Right lobe of liver (tissue), 6 donors: ENCODE measurements around the gene SPSB2. TPM values are rescaled to one million over a fixed set of nuclear protein-coding genes. Genes with fewer than 3 reads are reported as not detected.

Experiments used
- ATAC-seq, 4 donors: fragments of 200-7000 bp; cut with Tn5 transposase; one replicate each; pipeline ENCODE4 v1.9.1; 2020; ENCODE audit warnings: mild to moderate bottlenecking in 4 of 4, moderate library complexity in 4 of 4
- DNase-seq, 3 donors: peaks; one replicate each; pipeline ENCODE4 v3.0.0-alpha.2; 2020
- H3K27ac ChIP-seq, 3 donors: fragments of 200-600 bp; one replicate each; pipeline ENCODE4 v1.8.0; 2022
- H3K27me3 ChIP-seq, 2 donors: fragments of 200-600 bp; one replicate each; pipeline ENCODE4 v1.8.0; 2022
- H3K36me3 ChIP-seq, 4 donors: fragments of 200-600 bp; sonication (generic) in 1 of 4; one replicate each; pipeline versions ENCODE4 v1.5.1 to v1.8.0; 2017 to 2022; ENCODE audit warnings: control low read depth in 1 of 4
- H3K4me1 ChIP-seq, 4 donors: fragments of 200-600 bp; sonication (generic) in 1 of 4; one replicate each; pipeline versions ENCODE4 v1.5.1 to v1.8.0; 2017 to 2022; ENCODE audit warnings: control low read depth in 1 of 4
- H3K4me3 ChIP-seq, 3 donors: fragments of 200-600 bp; one replicate each; pipeline ENCODE4 v1.8.0; 2022
- H3K9me3 ChIP-seq, 4 donors: fragments of 200-600 bp; sonication (generic) in 1 of 4; one replicate each; pipeline versions ENCODE4 v1.5.1 to v1.8.0; 2017 to 2022; ENCODE audit warnings: control low read depth in 1 of 4
- POLR2A ChIP-seq: fragments of 450-650 bp; IDR thresholded peaks from one replicate; pipeline ENCODE4 v1.6.1; 2017; ENCODE audit warnings: antibody characterized with exemption, mild to moderate bottlenecking
- WGBS: methylation state at CpG from one replicate; pipeline ENCODE4 v1.1.6; 2018; ENCODE audit warnings: low coverage, low lambda C conversion rate; ENCODE audit not compliant: insufficient coverage; ENCODE audit errors: missing lambda C conversion rate; 5-methylcytosine and 5-hydroxymethylcytosine counted together
- intact Hi-C, 2 donors: fragments of 100-400 bp; cut with DNase I; formaldehyde crosslinking; loops; one replicate each; pipeline versions ENCODE4 v1.11.2 to v1.14.1; 2022
- total RNA-seq, 6 experiments: library from RNA; depleted of rRNA in 2 of 6; stranded (reverse); fragments of >200 nt in 2 of 6; fragmentation: NEBNext Ultra II Directional in 3 of 6; extraction: Animal tissue kit (Norgen Biotek cat#: 25700) in 3 of 6; gene quantifications; one replicate each; pipeline versions ENCODE4 v1.1.0 to v1.2.4, GENCODE V29; 2016 to 2023
- TF ChIP-seq, protein P1 (sequence below), 4 donors: fragments of 200-600 bp in 3 of 4; fragments of 450-650 bp in 1 of 4; IDR thresholded peaks; one replicate each; pipeline versions ENCODE4 v1.5.1 to v1.8.0; 2016 to 2022; ENCODE audit warnings: antibody characterized with exemption in 4 of 4, mild to moderate bottlenecking in 2 of 4
- donor health status: DM: no; HTN: yes; CAD: no.
- donor health status: DM: no; HTN: no; CAD: no.
- donor health status: DM: no; HTN: no; CAD: no.
- donor health status: DM: no; HTN: yes; CAD: no.
- donor health status: DM: no; HTN: yes; CAD: no.

The SPSB2 gene
- total RNA-seq, 6 experiments from 2014 or later = 1.7 to 5.3 (median 3.6) TPM

DNA sequence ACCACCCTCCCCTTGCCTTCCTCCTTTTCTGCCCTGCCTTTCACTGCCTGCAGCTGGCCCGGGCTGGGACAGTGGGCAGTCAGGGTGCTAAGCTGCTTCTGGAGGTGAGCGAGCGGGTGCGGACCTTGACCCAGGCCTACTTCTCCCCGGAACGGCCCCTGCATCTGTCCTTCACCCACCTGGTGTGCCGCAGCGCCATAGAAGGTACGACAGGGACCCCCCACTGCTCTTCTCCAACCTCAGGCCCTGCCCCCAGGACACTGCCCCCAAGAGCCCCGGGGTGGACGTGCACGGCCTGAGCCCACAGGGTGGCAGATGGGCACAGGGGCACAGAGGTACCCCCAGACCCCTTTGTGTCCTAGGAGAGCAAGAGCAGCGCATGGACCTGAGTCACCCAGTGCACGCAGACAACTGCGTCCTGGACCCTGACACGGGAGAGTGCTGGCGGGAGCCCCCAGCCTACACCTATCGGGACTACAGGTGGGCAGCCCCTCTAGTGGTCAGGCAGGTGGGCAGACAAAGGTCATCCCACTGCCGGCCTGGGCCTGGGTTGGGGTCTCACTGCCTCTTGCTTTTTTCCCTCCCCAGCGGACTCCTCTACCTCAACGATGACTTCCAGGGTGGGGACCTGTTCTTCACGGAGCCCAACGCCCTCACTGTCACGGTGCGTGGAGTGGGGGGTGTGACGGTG is 35.6 kb downstream of the SPSB2 start:
- WGBS = 67% methylated on average over 1 of the region's 26 CpGs
- Histone ChIP-seq H3K27ac (no peak overlapping the region), H3K9me3 (no peaks in the 10 kb centered on the region), H3K27me3 (no peaks in the 10 kb centered on the region), H3K4me3 (no peak overlapping the region), H3K36me3 (no peaks in the 10 kb centered on the region), H3K4me1 (no peaks in the 10 kb centered on the region)
- TF ChIP-seq POLR2A = no peak
- TF ChIP-seq, protein P1, sequence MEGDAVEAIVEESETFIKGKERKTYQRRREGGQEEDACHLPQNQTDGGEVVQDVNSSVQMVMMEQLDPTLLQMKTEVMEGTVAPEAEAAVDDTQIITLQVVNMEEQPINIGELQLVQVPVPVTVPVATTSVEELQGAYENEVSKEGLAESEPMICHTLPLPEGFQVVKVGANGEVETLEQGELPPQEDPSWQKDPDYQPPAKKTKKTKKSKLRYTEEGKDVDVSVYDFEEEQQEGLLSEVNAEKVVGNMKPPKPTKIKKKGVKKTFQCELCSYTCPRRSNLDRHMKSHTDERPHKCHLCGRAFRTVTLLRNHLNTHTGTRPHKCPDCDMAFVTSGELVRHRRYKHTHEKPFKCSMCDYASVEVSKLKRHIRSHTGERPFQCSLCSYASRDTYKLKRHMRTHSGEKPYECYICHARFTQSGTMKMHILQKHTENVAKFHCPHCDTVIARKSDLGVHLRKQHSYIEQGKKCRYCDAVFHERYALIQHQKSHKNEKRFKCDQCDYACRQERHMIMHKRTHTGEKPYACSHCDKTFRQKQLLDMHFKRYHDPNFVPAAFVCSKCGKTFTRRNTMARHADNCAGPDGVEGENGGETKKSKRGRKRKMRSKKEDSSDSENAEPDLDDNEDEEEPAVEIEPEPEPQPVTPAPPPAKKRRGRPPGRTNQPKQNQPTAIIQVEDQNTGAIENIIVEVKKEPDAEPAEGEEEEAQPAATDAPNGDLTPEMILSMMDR (IDR thresholded peaks at IDR 0.05) = no peak
- no peak for ATAC-seq
- intact Hi-C loops = loop anchor here in 1 of 2 donors (5.0 to 10.0 kb wide), 2 partner anchors 105 to 213 kb away; no protein-coding TSS in a partner anchor
- DNase-seq = no peak

DNA sequence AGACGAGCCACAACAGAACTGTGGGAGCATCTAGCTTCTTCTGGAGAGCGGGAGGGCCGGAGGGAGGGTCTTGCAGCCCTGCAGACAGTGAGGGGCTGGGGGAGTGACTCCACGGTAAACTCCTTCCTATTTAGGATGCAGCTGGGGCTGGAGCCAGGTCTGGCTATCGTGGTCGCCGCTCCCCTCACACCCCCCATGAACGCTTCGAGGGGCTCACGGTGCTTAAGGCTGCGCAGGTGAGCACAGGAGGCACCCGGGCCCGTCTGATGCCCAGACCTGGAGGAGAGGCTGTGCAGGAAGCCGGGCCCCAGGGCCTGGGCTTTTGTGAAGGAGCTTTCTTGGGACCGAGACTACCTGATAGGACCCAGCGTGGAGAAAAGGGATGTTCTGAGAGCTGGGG is 36.3 kb downstream of the SPSB2 start:
- ATAC-seq (no peak), DNase-seq (no peak)
- WGBS = 49% methylated on average over 3 of the region's 16 CpGs
- Histone ChIP-seq H3K4me3 (no peak overlapping the region), H3K36me3 (no peaks in the 10 kb centered on the region), H3K4me1 (no peaks in the 10 kb centered on the region), H3K27ac (no peak overlapping the region), H3K27me3 (no peaks in the 10 kb centered on the region), H3K9me3 (no peaks in the 10 kb centered on the region)
- intact Hi-C loops = loop anchor here in 1 of 2 donors (5.0 to 10.0 kb wide), 2 partner anchors 105 to 212 kb away; no protein-coding TSS in a partner anchor
- TF ChIP-seq POLR2A = no peak
- TF ChIP-seq, protein P1 (IDR thresholded peaks at IDR 0.05) = no peak

DNA sequence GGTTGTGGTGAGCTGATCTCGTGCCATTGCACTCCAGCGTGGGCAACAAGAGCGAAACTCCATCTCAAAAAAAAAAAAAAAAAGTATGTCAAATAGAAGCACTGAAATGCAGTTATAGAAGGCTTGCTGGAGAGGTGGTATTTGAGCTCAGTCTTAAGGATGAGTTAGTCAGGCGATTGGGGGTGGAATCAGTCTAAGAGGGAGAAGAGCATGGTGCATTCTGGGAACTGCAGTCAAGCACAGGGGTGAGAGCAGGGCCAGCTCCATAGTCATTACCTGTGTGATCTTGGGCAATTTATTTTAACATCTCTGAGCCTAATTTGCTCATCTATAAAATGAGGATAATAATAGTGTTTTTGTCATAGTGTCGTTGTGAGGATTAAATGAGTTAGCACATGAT is 38.2 kb downstream of the SPSB2 start:
- Histone ChIP-seq H3K27ac (no peak overlapping the region), H3K36me3 (no peaks in the 10 kb centered on the region), H3K4me1 (no peaks in the 10 kb centered on the region), H3K4me3 (no peak overlapping the region), H3K27me3 (no peaks in the 10 kb centered on the region), H3K9me3 (no peaks in the 10 kb centered on the region)
- ATAC-seq (no peak), DNase-seq (no peak)
- intact Hi-C loops = loop anchor here in 1 of 2 donors (5.0 to 10.0 kb wide), 2 partner anchors 103 to 210 kb away; no protein-coding TSS in a partner anchor
- TF ChIP-seq POLR2A = no peak
- TF ChIP-seq, protein P1 (IDR thresholded peaks at IDR 0.05) = no peak
- WGBS = 72% methylated on average over 5 of the region's 5 CpGs

DNA sequence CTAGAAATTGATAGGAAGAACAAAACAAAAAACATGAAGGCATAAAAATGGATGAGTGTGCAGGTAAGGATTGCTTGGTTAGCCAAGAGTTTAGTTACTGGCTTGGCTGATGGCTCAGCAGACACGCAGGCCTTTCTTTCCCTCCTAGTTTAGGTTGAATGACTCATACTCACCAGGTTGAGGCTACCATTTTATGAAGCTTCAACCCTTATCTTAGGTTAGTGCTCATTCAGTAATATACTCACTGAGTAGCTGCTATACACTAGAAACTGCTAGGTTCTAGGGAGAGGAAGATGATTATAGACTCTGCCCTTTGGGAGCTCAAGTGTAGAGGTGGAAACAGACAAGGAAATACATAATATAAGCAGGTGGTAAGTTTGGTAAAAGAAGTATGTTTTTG is 38.8 kb downstream of the SPSB2 start:
- Histone ChIP-seq H3K27me3 (no peaks in the 10 kb centered on the region), H3K36me3 (no peaks in the 10 kb centered on the region), H3K4me3 (no peak overlapping the region), H3K4me1 (no peaks in the 10 kb centered on the region), H3K27ac (no peak overlapping the region), H3K9me3 (no peaks in the 10 kb centered on the region)
- intact Hi-C loops = loop anchor here in 1 of 2 donors (10.0 kb wide), 1 partner anchor 209 kb away; no protein-coding TSS in a partner anchor
- no peak for DNase-seq
- ATAC-seq = no peak
- TF ChIP-seq POLR2A = no peak
- TF ChIP-seq, protein P1 (IDR thresholded peaks at IDR 0.05) = no peak
- WGBS = 64% methylated on average over 1 of the region's 1 CpG
